K562 (cell line): ENCODE measurements around the gene CDC6. TPM values are rescaled to one million over a fixed set of nuclear protein-coding genes. Genes with fewer than 3 reads are reported as not detected.

Experiments
- ATAC-seq: fragments of 200-7000 bp; cut with Tn5 transposase; 3 replicates; pipeline ENCODE4 v1.9.1; 2020; ENCODE audit warnings: moderate library complexity
- BruUV-seq: library from RNA; stranded (reverse); fragments of 400-500 nt; replicated peaks from 2 replicates; lab custom pipeline; 2021; lab: Mats Ljungman, UMichigan
- CTCF ChIA-PET: fragments of 300-600 bp; formaldehyde crosslinking; extraction: SDS; loops from one replicate; lab custom pipeline; 2021; ENCODE audit warnings: low intra/inter-chr PET ratio; lab: Yijun Ruan, JAX
- POLR2A ChIA-PET: fragments of 300-600, 350-650 bp; sonication (Branson Sonifier 250); formaldehyde crosslinking; extraction: SDS; loops from one replicate; lab custom pipeline; 2021; ENCODE audit warnings: antibody characterized with exemption, inconsistent platforms; lab: Yijun Ruan, JAX
- DNase-seq, 4 experiments: peaks; one replicate each; pipeline versions ENCODE4 v3.0.0 to v3.0.0-alpha.2; 2011 to 2018; ENCODE audit warnings: low spot score in 3 of 4, mixed read lengths in 3 of 4; ENCODE audit errors: extremely low read depth in 1 of 4
- FAIRE-seq: peaks from 2 replicates; lab custom pipeline; 2011; peaks lifted over from hg19 to GRCh38; lab: Jason Lieb, UNC
- H2AFZ ChIP-seq: 2 replicates; pipeline ENCODE4 v1.6.0; 2011; ENCODE audit warnings: low read depth, low read length, control low read depth, inconsistent platforms
- H3K27ac ChIP-seq: fragments of 200-600 bp; 3 replicates; pipeline ENCODE4 v1.8.0; 2011; ENCODE audit warnings: low read depth, mild to moderate bottlenecking, control low read depth, inconsistent platforms, low read length, moderate library complexity, mixed read lengths; ENCODE audit errors: extremely low read depth
- H3K27me3 ChIP-seq, 2 experiments: fragments of 300-600 bp in 1 of 2; 2 replicates in 1 of 2; 3 replicates in 1 of 2; pipeline versions ENCODE4 v1.6.0 to v1.8.0; 2011; ENCODE audit warnings: inconsistent platforms in 2 of 2, low read length in 2 of 2, mild to moderate bottlenecking in 1 of 2, mixed read lengths in 1 of 2, moderate library complexity in 1 of 2; ENCODE audit not compliant: control insufficient read depth in 2 of 2, insufficient read depth in 2 of 2
- H3K36me3 ChIP-seq: fragments of 300-600 bp; 3 replicates; pipeline ENCODE4 v1.8.0; 2011; ENCODE audit warnings: mild to moderate bottlenecking, low read length, inconsistent platforms; ENCODE audit not compliant: control insufficient read depth, insufficient read depth
- H3K4me1 ChIP-seq, 2 experiments: fragments of 200-600 bp in 1 of 2; replicated peaks in 1 of 2; 2 replicates in 1 of 2; 3 replicates in 1 of 2; pipeline versions ENCODE4 v1.5.1 to v1.8.0; 2011; ENCODE audit warnings: inconsistent platforms in 2 of 2, low read length in 2 of 2, mild to moderate bottlenecking in 1 of 2, mixed read lengths in 1 of 2, moderate library complexity in 1 of 2; ENCODE audit not compliant: control insufficient read depth in 2 of 2, insufficient read depth in 2 of 2
- H3K4me2 ChIP-seq: 2 replicates; pipeline ENCODE4 v1.6.1; 2011; ENCODE audit warnings: low read length, control low read depth, inconsistent platforms, mixed read lengths; ENCODE audit not compliant: insufficient read depth
- H3K4me3 ChIP-seq: fragments of 200-600 bp; sonication (generic), shearing (Covaris generic); 2 replicates; pipeline ENCODE4 v1.5.1; 2016; ENCODE audit warnings: control low read depth, inconsistent platforms
- H3K79me2 ChIP-seq: fragments of 200-600 bp; 3 replicates; pipeline ENCODE4 v1.8.0; 2011; ENCODE audit warnings: low read length, inconsistent platforms; ENCODE audit not compliant: control insufficient read depth, insufficient read depth
- H3K9ac ChIP-seq, 2 experiments: 2 replicates each; pipeline versions ENCODE4 v1.6.0 to v1.6.1; 2011; ENCODE audit warnings: low read depth in 2 of 2, low read length in 2 of 2, control low read depth in 1 of 2, inconsistent platforms in 1 of 2, mild to moderate bottlenecking in 1 of 2, mixed read lengths in 1 of 2; ENCODE audit not compliant: insufficient read depth in 1 of 2
- H3K9me1 ChIP-seq: one replicate; pipeline ENCODE4 v1.6.0; 2011; ENCODE audit warnings: inconsistent platforms, mild to moderate bottlenecking, low read length, moderate library complexity; ENCODE audit not compliant: control insufficient read depth, insufficient read depth
- H3K9me3 ChIP-seq: replicated peaks from 2 replicates; pipeline ENCODE4 v1.5.1; 2011; ENCODE audit warnings: low read depth, low read length, inconsistent platforms; ENCODE audit not compliant: control insufficient read depth, insufficient read depth
- H4K20me1 ChIP-seq: replicated peaks from 2 replicates; pipeline ENCODE4 v1.6.1; 2011; ENCODE audit warnings: low read length, inconsistent platforms, mixed read lengths; ENCODE audit not compliant: control insufficient read depth, insufficient read depth
- FOXA1 ChIP-seq: fragments of 450-650 bp; IDR thresholded peaks from 2 replicates; pipeline ENCODE4 v1.6.1; 2016; ENCODE audit warnings: mild to moderate bottlenecking, borderline replicate concordance
- FOXK1 ChIP-seq: sonication (generic); formaldehyde crosslinking; IDR thresholded peaks from 2 replicates; pipeline ENCODE4 v1.8.0; 2022; ENCODE audit warnings: missing genetic modification reagents, mild to moderate bottlenecking, borderline replicate concordance
- MCM5 ChIP-seq: fragments of 450-650 bp; IDR thresholded peaks from 2 replicates; pipeline ENCODE4 v1.6.1; 2016; ENCODE audit warnings: low read depth
- RCOR1 ChIP-seq, 2 experiments: IDR thresholded peaks; 2 replicates each; pipeline ENCODE4 v1.6.1; 2012; ENCODE audit warnings: low read depth in 2 of 2, low read length in 2 of 2, borderline replicate concordance in 1 of 2, improper control_type of control experiment in 1 of 2
- RNF2 ChIP-seq: sonication (generic); IDR thresholded peaks from 2 replicates; pipeline ENCODE4 v1.6.1; 2016
- TBL1XR1 ChIP-seq, 2 experiments: IDR thresholded peaks; 2 replicates each; pipeline ENCODE4 v1.6.1; 2012; ENCODE audit warnings: improper control_type of control experiment in 2 of 2, low read length in 2 of 2, mild to moderate bottlenecking in 1 of 2
- WGBS: fragments of 100-300 bp; shearing (Covaris generic); methylation state at CpG from one replicate; pipeline ENCODE4 v1.1.6; 2016; ENCODE audit warnings: low coverage, mixed read lengths; ENCODE audit not compliant: insufficient coverage; ENCODE audit errors: missing lambda C conversion rate; 5-methylcytosine and 5-hydroxymethylcytosine counted together
- in situ Hi-C: fragments of 300-500 bp; cut with MboI; formaldehyde crosslinking; loops from 4 replicates; pipeline ENCODE4 v1.15.0; 2018; ENCODE audit warnings: inconsistent platforms, mixed read lengths
- intact Hi-C: fragments of 100-400 bp; cut with micrococcal nuclease; formaldehyde crosslinking; loops from 2 replicates; pipeline ENCODE4 v1.14.2; 2022
- polyA plus RNA-seq, 8 experiments: library from polyadenylated mRNA; depleted of rRNA in 4 of 8; stranded (reverse) in 5 of 8; unstranded in 3 of 8; fragments of >200 nt; fragmentation: Nextera tagmentation in 2 of 8; fragmentation: Illumina TruSeq in 1 of 8; extraction: Ambion mirVana in 2 of 8; extraction: Trizol in 1 of 8; gene quantifications; 2 replicates each; pipeline versions ENCODE4 v1.2.1 to v1.2.3, GENCODE V29; 2011 to 2014; ENCODE audit warnings: inconsistent platforms in 1 of 8, missing spikeins in 1 of 8
- total RNA-seq, 7 experiments: library from RNA; depleted of rRNA in 6 of 7; stranded (reverse); fragments of >200 nt in 6 of 7; fragmentation: Illumina TruSeq in 2 of 7; extraction: Trizol in 2 of 7; gene quantifications; 2 replicates each; pipeline versions ENCODE4 v1.2.1 to v1.2.3, GENCODE V29; 2011 to 2021; ENCODE audit warnings: low replicate concordance in 1 of 7
- TF ChIP-seq, protein P1 (sequence below), 2 experiments: fragments of 450-650 bp in 1 of 2; sonication (generic) in 1 of 2; formaldehyde crosslinking in 1 of 2; IDR thresholded peaks; 2 replicates each; pipeline versions ENCODE4 v1.7.1 to v1.9.0; 2016 to 2022; ENCODE audit warnings: inconsistent platforms in 1 of 2, mild to moderate bottlenecking in 1 of 2, missing genetic modification reagents in 1 of 2
- TF ChIP-seq, protein P2 (sequence below), 2 experiments: fragments of 200-800 bp in 1 of 2; sonication (Bioruptor generic) in 1 of 2; sonication (generic) in 1 of 2; formaldehyde crosslinking in 1 of 2; IDR thresholded peaks in 1 of 2; conservative IDR thresholded peaks in 1 of 2; 2 replicates each; pipeline versions ENCODE4 v1.5.0 to v1.6.1; 2016 to 2020; ENCODE audit warnings: missing compliant biosample characterization in 1 of 2, missing genetic modification characterization in 1 of 2, missing genetic modification reagents in 1 of 2

CDC6 gene
- total and polyA plus RNA-seq, 9 of the 15 experiments (the other 6 are each of a cell fraction or from before 2014, with no cell fraction given), result 29.6 to 141 (median 106) TPM

GRCh38 chr17:40340880-40341807 lies 53.5 kb downstream of the CDC6 start:
- Histone ChIP-seq H3K9me3 (no peaks in the 10 kb centered on the region), H3K79me2 (peaks cover 41% of the 10 kb centered on the region), H3K9ac (peak overlapping the region; percentile 70 to 89), H3K9me1 (no peaks in the 10 kb centered on the region), H3K27me3 (no peaks in the 10 kb centered on the region), H3K27ac (peak overlapping the region; percentile 91), H3K4me1 (peaks cover 36 to 56% of the 10 kb centered on the region in 2 experiments), H4K20me1 (no peaks in the 10 kb centered on the region; the same call in 1 of the 2 replicates), H3K36me3 (peaks cover 32% of the 10 kb centered on the region; the same call in 2 of the 3 replicates), H2AFZ (peak overlapping the region; percentile 62), H3K4me3 (peak overlapping the region; percentile 60), H3K4me2 (peak overlapping the region; percentile 83)
- 19% methylated on average over 24 of the region's 55 CpGs for WGBS
- FAIRE-seq, result peak; percentile 84
- TSS peak; percentile 72 for BruUV-seq
- in situ Hi-C loops (no loop called here), intact Hi-C loops (loop anchor here (5.0 kb wide), 1 partner anchor 34 kb away; the partner anchor contains the start of gene RARA)
- CTCF ChIA-PET, result interaction anchor here (0.7 kb wide), 1 partner anchor 154 kb away, joined by 4 read pairs; no protein-coding TSS in a partner anchor
- POLR2A ChIA-PET, result interaction anchor here (0.5 to 1.6 kb wide), 6 partner anchors 9 to 195 kb away, joined by 3 to 7 read pairs (median 4); no protein-coding TSS in a partner anchor
- peak; percentile 76 to 92 (median 80) for DNase-seq
- peak; percentile 82 for ATAC-seq
- TF ChIP-seq FOXK1 (CRISPR knock-in tag), result no peak
- TF ChIP-seq, protein P1, sequence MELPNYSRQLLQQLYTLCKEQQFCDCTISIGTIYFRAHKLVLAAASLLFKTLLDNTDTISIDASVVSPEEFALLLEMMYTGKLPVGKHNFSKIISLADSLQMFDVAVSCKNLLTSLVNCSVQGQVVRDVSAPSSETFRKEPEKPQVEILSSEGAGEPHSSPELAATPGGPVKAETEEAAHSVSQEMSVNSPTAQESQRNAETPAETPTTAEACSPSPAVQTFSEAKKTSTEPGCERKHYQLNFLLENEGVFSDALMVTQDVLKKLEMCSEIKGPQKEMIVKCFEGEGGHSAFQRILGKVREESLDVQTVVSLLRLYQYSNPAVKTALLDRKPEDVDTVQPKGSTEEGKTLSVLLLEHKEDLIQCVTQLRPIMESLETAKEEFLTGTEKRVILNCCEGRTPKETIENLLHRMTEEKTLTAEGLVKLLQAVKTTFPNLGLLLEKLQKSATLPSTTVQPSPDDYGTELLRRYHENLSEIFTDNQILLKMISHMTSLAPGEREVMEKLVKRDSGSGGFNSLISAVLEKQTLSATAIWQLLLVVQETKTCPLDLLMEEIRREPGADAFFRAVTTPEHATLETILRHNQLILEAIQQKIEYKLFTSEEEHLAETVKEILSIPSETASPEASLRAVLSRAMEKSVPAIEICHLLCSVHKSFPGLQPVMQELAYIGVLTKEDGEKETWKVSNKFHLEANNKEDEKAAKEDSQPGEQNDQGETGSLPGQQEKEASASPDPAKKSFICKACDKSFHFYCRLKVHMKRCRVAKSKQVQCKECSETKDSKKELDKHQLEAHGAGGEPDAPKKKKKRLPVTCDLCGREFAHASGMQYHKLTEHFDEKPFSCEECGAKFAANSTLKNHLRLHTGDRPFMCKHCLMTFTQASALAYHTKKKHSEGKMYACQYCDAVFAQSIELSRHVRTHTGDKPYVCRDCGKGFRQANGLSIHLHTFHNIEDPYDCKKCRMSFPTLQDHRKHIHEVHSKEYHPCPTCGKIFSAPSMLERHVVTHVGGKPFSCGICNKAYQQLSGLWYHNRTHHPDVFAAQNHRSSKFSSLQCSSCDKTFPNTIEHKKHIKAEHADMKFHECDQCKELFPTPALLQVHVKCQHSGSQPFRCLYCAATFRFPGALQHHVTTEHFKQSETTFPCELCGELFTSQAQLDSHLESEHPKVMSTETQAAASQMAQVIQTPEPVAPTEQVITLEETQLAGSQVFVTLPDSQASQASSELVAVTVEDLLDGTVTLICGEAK (IDR thresholded peaks at IDR 0.05), result peak; percentile 79
- TF ChIP-seq, protein P1 (CRISPR knock-in tag; IDR thresholded peaks at IDR 0.05), result no peak
- TF ChIP-seq RNF2, result no peak
- TF ChIP-seq, protein P2, sequence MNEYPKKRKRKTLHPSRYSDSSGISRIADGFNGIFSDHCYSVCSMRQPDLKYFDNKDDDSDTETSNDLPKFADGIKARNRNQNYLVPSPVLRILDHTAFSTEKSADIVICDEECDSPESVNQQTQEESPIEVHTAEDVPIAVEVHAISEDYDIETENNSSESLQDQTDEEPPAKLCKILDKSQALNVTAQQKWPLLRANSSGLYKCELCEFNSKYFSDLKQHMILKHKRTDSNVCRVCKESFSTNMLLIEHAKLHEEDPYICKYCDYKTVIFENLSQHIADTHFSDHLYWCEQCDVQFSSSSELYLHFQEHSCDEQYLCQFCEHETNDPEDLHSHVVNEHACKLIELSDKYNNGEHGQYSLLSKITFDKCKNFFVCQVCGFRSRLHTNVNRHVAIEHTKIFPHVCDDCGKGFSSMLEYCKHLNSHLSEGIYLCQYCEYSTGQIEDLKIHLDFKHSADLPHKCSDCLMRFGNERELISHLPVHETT (CRISPR knock-in tag; conservative IDR thresholded peaks at IDR 0.05 in 1 of 2, IDR thresholded peaks at IDR 0.05 in 1 of 2), result no peak
- TF ChIP-seq MCM5, result no peak
- peak in 1 of 2 experiments; percentile 78; a peak in 1 of 4 replicates for TF ChIP-seq TBL1XR1 (IDR thresholded peaks at IDR 0.05; ENCODE audit: low read length in 2 of 2)
- peak; percentile 14 to 32; a peak in 1 of 4 replicates for TF ChIP-seq RCOR1 (IDR thresholded peaks at IDR 0.05; ENCODE audit: borderline replicate concordance in 1 of 2, low read depth in 2 of 2, low read length in 2 of 2)
- no peak for TF ChIP-seq FOXA1
